Uterus (tissue), 4 donors: ENCODE measurements around the gene ZDHHC14. TPM values are rescaled to one million over a fixed set of nuclear protein-coding genes. Genes with fewer than 3 reads are reported as not detected.
A peak's percentile ranks its signal among the peaks of the same experiment; 100 is the strongest.

Experiments
- DNase-seq, 2 donors: peaks; one replicate each; pipeline ENCODE4 v3.0.0-alpha.2; 2019 to 2020
- H3K27ac ChIP-seq, 2 donors: fragments of 200-600 bp; sonication (generic); 1 replicate in 1 of 2; 2 replicates in 1 of 2; pipeline ENCODE4 v1.5.1; 2016 to 2018
- H3K27me3 ChIP-seq, 2 donors: fragments of 200-600 bp; sonication (generic); one replicate each; pipeline ENCODE4 v1.5.1; 2018 to 2019; ENCODE audit warnings: control low read depth in 1 of 2
- H3K36me3 ChIP-seq, 2 donors: fragments of 200-600 bp; sonication (generic); one replicate each; pipeline ENCODE4 v1.5.1; 2019; ENCODE audit warnings: control low read depth in 1 of 2
- H3K4me1 ChIP-seq, 2 donors: fragments of 200-600 bp; sonication (generic); one replicate each; pipeline ENCODE4 v1.5.1; 2018 to 2019; ENCODE audit warnings: control low read depth in 1 of 2
- H3K4me3 ChIP-seq, 2 donors: fragments of 200-600 bp; sonication (generic); 1 replicate in 1 of 2; 2 replicates in 1 of 2; pipeline ENCODE4 v1.5.1; 2018 to 2019; ENCODE audit warnings: mild to moderate bottlenecking in 1 of 2
- H3K9me3 ChIP-seq, 2 donors: fragments of 200-600 bp; sonication (generic); one replicate each; pipeline ENCODE4 v1.5.1; 2019; ENCODE audit warnings: control low read depth in 1 of 2
- POLR2A ChIP-seq, 2 donors: fragments of 450-650 bp; IDR thresholded peaks; one replicate each; pipeline ENCODE4 v1.6.1; 2016; ENCODE audit warnings: antibody characterized with exemption in 2 of 2, mild to moderate bottlenecking in 1 of 2, moderate library complexity in 1 of 2
- intact Hi-C: fragments of 100-400 bp; cut with DNase I; formaldehyde crosslinking; loops from one replicate; pipeline ENCODE4 v1.15.1; 2023; ENCODE audit warnings: low total_unique reads
- total RNA-seq, 4 donors: library from RNA; depleted of rRNA in 3 of 4; stranded (reverse); fragments of >200 nt in 3 of 4; gene quantifications; one replicate each; pipeline versions ENCODE4 v1.1.0 to v1.2.4, GENCODE V29; 2014 to 2023
- TF ChIP-seq, protein P1 (sequence below), 4 experiments: fragments of 200-600 bp in 2 of 4; fragments of 450-650 bp in 2 of 4; sonication (generic) in 2 of 4; IDR thresholded peaks; one replicate each; pipeline ENCODE4 v1.5.1; 2016 to 2019; ENCODE audit warnings: antibody characterized with exemption in 4 of 4, mild to moderate bottlenecking in 2 of 4, moderate library complexity in 1 of 4
- donor health status: DM: yes; HTN: yes; CAD: no.

Gene ZDHHC14
- total RNA-seq, 4 donors from 2014 or later, result 5.6 to 28.3 (median 12.9) TPM

GRCh38 chr6:157625764-157626163, 244.8 kb downstream of the ZDHHC14 start:
- TF ChIP-seq, protein P1, sequence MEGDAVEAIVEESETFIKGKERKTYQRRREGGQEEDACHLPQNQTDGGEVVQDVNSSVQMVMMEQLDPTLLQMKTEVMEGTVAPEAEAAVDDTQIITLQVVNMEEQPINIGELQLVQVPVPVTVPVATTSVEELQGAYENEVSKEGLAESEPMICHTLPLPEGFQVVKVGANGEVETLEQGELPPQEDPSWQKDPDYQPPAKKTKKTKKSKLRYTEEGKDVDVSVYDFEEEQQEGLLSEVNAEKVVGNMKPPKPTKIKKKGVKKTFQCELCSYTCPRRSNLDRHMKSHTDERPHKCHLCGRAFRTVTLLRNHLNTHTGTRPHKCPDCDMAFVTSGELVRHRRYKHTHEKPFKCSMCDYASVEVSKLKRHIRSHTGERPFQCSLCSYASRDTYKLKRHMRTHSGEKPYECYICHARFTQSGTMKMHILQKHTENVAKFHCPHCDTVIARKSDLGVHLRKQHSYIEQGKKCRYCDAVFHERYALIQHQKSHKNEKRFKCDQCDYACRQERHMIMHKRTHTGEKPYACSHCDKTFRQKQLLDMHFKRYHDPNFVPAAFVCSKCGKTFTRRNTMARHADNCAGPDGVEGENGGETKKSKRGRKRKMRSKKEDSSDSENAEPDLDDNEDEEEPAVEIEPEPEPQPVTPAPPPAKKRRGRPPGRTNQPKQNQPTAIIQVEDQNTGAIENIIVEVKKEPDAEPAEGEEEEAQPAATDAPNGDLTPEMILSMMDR (IDR thresholded peaks at IDR 0.05), result no peak
- no peak for TF ChIP-seq POLR2A (IDR thresholded peaks at IDR 0.05)
- peak; percentile 57 to 79 for DNase-seq
- intact Hi-C loops, result no loop called here
- Histone ChIP-seq H3K4me1 (peaks cover 0 to 3% of the 10 kb centered on the region in 2 donors), H3K27me3 (no peaks in the 10 kb centered on the region), H3K4me3 (peak overlapping the region; percentile 20 to 25), H3K9me3 (no peaks in the 10 kb centered on the region), H3K27ac (peak overlapping the region; percentile 78 to 90), H3K36me3 (no peaks in the 10 kb centered on the region)

GRCh38 chr6:157627195-157627966, 246.4 kb downstream of the ZDHHC14 start:
- Histone ChIP-seq H3K27ac (peak overlapping the region; percentile 78 to 90), H3K4me3 (no peak overlapping the region), H3K9me3 (no peaks in the 10 kb centered on the region), H3K36me3 (no peaks in the 10 kb centered on the region), H3K27me3 (no peaks in the 10 kb centered on the region), H3K4me1 (peaks cover 3 to 9% of the 10 kb centered on the region in 2 donors)
- TF ChIP-seq POLR2A (IDR thresholded peaks at IDR 0.05), result no peak
- TF ChIP-seq, protein P1 (IDR thresholded peaks at IDR 0.05), result no peak
- intact Hi-C loops, result no loop called here
- no peak for DNase-seq

GRCh38 chr6:157628463-157628862, 247.5 kb downstream of the ZDHHC14 start:
- H3K9me3 ChIP-seq, result no peaks in the 10 kb centered on the region
- intact Hi-C loops, result no loop called here
- peaks cover 6 to 9% of the 10 kb centered on the region in 2 donors for H3K4me1 ChIP-seq
- H3K4me3 ChIP-seq, result no peak overlapping the region
- no peaks in the 10 kb centered on the region for H3K36me3 ChIP-seq
- H3K27me3 ChIP-seq, result no peaks in the 10 kb centered on the region
- DNase-seq, result no peak
- TF ChIP-seq, protein P1 (IDR thresholded peaks at IDR 0.05), result no peak
- no peak for TF ChIP-seq POLR2A (IDR thresholded peaks at IDR 0.05)
- H3K27ac ChIP-seq, result peak overlapping the region; percentile 76 to 91

- intact Hi-C loops, result no loop called here
- no peak overlapping the region for H3K4me3 ChIP-seq
- H3K4me1 ChIP-seq, result peaks cover 6 to 9% of the 10 kb centered on the region in 2 donors
- peak overlapping the region; percentile 76 to 91 for H3K27ac ChIP-seq
- TF ChIP-seq, protein P1 (IDR thresholded peaks at IDR 0.05), result no peak
- TF ChIP-seq POLR2A (IDR thresholded peaks at IDR 0.05), result no peak
- H3K27me3 ChIP-seq, result no peaks in the 10 kb centered on the region
- H3K9me3 ChIP-seq, result no peaks in the 10 kb centered on the region
- DNase-seq, result no peak
- no peaks in the 10 kb centered on the region for H3K36me3 ChIP-seq
Observed at GRCh38 chr6:157629220-157629619, 248.2 kb downstream of the ZDHHC14 start.

GRCh38 chr6:157630463-157631080, 249.6 kb downstream of the ZDHHC14 start:
- no peak for TF ChIP-seq POLR2A (IDR thresholded peaks at IDR 0.05)
- TF ChIP-seq, protein P1 (IDR thresholded peaks at IDR 0.05), result no peak
- peak overlapping the region; percentile 76 to 91 for H3K27ac ChIP-seq
- H3K4me1 ChIP-seq, result peaks cover 6 to 15% of the 10 kb centered on the region in 2 donors
- no peaks in the 10 kb centered on the region for H3K36me3 ChIP-seq
- intact Hi-C loops, result no loop called here
- H3K27me3 ChIP-seq, result no peaks in the 10 kb centered on the region
- no peak overlapping the region for H3K4me3 ChIP-seq
- DNase-seq, result no peak
- no peaks in the 10 kb centered on the region for H3K9me3 ChIP-seq
